ENCODE measurements around the gene SEC14L5. TPM values are rescaled to one million over a fixed set of nuclear protein-coding genes. Genes with fewer than 3 reads are reported as not detected.

The SEC14L5 gene
- polyA plus RNA-seq, 1 donor from 2014 or later, result 0.43 TPM

- no peak overlapping the region for H3K9ac ChIP-seq (ENCODE audit: low read length)
- H3K4me3 ChIP-seq (ENCODE audit: low read length), result no peak overlapping the region
- no peaks in the 10 kb centered on the region for H3K9me3 ChIP-seq (ENCODE audit: low read length)
- H3K9me2 ChIP-seq (ENCODE audit: insufficient read depth, low read length), result no peaks in the 10 kb centered on the region
- H3K79me2 ChIP-seq (replicated peaks; ENCODE audit: insufficient read depth, low read length), result no peaks in the 10 kb centered on the region
- no peaks in the 10 kb centered on the region for H3K27me3 ChIP-seq (ENCODE audit: insufficient read depth, low read depth, low read length)
- H3K4me2 ChIP-seq (ENCODE audit: low read length), result no peak overlapping the region
- H2AFZ ChIP-seq (ENCODE audit: low read depth, low read length), result no peak overlapping the region
- H3F3A ChIP-seq (ENCODE audit: insufficient read depth, low read length, poor library complexity, severe bottlenecking), result no peaks in the 10 kb centered on the region
- no peak for TF ChIP-seq TAF1 (IDR thresholded peaks at IDR 0.05; ENCODE audit: low read depth)
- no peak for TF ChIP-seq POLR2AphosphoS5 (IDR thresholded peaks at IDR 0.05)
- TF ChIP-seq SMC3 (conservative IDR thresholded peaks at IDR 0.05; ENCODE audit: poor library complexity), result peak; percentile 15
- no peak for TF ChIP-seq EP300 (conservative IDR thresholded peaks at IDR 0.05; ENCODE audit: poor library complexity, severe bottlenecking)
- H3K27ac ChIP-seq (ENCODE audit: low read length), result no peak overlapping the region
- H3K36me3 ChIP-seq (ENCODE audit: insufficient read depth, low read length), result no peaks in the 10 kb centered on the region
- no peaks in the 10 kb centered on the region for H4K20me1 ChIP-seq (ENCODE audit: insufficient read depth)
These were observed 66.5 kb downstream of the SEC14L5 start for GRCh38 chr16:5024632-5025031.

- no peaks in the 10 kb centered on the region for H3K9me2 ChIP-seq (ENCODE audit: insufficient read depth, low read length)
- TF ChIP-seq, protein P1, sequence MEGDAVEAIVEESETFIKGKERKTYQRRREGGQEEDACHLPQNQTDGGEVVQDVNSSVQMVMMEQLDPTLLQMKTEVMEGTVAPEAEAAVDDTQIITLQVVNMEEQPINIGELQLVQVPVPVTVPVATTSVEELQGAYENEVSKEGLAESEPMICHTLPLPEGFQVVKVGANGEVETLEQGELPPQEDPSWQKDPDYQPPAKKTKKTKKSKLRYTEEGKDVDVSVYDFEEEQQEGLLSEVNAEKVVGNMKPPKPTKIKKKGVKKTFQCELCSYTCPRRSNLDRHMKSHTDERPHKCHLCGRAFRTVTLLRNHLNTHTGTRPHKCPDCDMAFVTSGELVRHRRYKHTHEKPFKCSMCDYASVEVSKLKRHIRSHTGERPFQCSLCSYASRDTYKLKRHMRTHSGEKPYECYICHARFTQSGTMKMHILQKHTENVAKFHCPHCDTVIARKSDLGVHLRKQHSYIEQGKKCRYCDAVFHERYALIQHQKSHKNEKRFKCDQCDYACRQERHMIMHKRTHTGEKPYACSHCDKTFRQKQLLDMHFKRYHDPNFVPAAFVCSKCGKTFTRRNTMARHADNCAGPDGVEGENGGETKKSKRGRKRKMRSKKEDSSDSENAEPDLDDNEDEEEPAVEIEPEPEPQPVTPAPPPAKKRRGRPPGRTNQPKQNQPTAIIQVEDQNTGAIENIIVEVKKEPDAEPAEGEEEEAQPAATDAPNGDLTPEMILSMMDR (IDR thresholded peaks at IDR 0.05; ENCODE audit: poor library complexity, severe bottlenecking), result no peak
- TF ChIP-seq TAF1 (IDR thresholded peaks at IDR 0.05; ENCODE audit: low read depth) (no peak), SMC3 (conservative IDR thresholded peaks at IDR 0.05; ENCODE audit: poor library complexity) (no peak), EZH2 (IDR thresholded peaks at IDR 0.05; ENCODE audit: borderline replicate concordance, insufficient read depth, low read length, poor library complexity, severe bottlenecking) (no peak), POLR2AphosphoS5 (IDR thresholded peaks at IDR 0.05) (no peak), MXI1 (conservative IDR thresholded peaks at IDR 0.05; ENCODE audit: poor library complexity, severe bottlenecking) (no peak), REST (IDR thresholded peaks at IDR 0.05; ENCODE audit: borderline replicate concordance) (no peak), EP300 (conservative IDR thresholded peaks at IDR 0.05; ENCODE audit: poor library complexity, severe bottlenecking) (no peak), RAD21 (conservative IDR thresholded peaks at IDR 0.05) (no peak)
- H3K4me3 ChIP-seq (ENCODE audit: low read length), result no peak overlapping the region
- no peaks in the 10 kb centered on the region for H3K9me3 ChIP-seq (ENCODE audit: low read length)
- no peak overlapping the region for H2AFZ ChIP-seq (ENCODE audit: low read depth, low read length)
- no peaks in the 10 kb centered on the region for H3F3A ChIP-seq (ENCODE audit: insufficient read depth, low read length, poor library complexity, severe bottlenecking)
- H3K79me2 ChIP-seq (replicated peaks; ENCODE audit: insufficient read depth, low read length), result no peaks in the 10 kb centered on the region
- no peak overlapping the region for H3K27ac ChIP-seq (ENCODE audit: low read length)
- no peaks in the 10 kb centered on the region for H4K20me1 ChIP-seq (ENCODE audit: insufficient read depth)
- H3K27me3 ChIP-seq (ENCODE audit: insufficient read depth, low read depth, low read length), result no peaks in the 10 kb centered on the region
- no peak overlapping the region for H3K4me2 ChIP-seq (ENCODE audit: low read length)
- H3K9ac ChIP-seq (ENCODE audit: low read length), result no peak overlapping the region
- no peaks in the 10 kb centered on the region for H3K36me3 ChIP-seq (ENCODE audit: insufficient read depth, low read length)
These were observed 67.1 kb downstream of the SEC14L5 start for GRCh38 chr16:5025171-5025632.

Measured in neural cell (in vitro differentiated cells).